HepG2 (cell line): ENCODE measurements around the gene INSIG2. TPM values are rescaled to one million over a fixed set of nuclear protein-coding genes. Genes with fewer than 3 reads are reported as not detected.

ENCODE experiments used
- ATAC-seq: fragments of 200-7000 bp; cut with Tn5 transposase; 3 replicates; pipeline ENCODE4 v1.9.1; 2020; ENCODE audit warnings: mild to moderate bottlenecking, moderate library complexity
- BruUV-seq: library from RNA; stranded (reverse); fragments of 400-500 nt; replicated peaks from 2 replicates; lab custom pipeline; 2021; lab: Mats Ljungman, UMichigan
- CTCF ChIA-PET: fragments of 300-600 bp; formaldehyde crosslinking; extraction: SDS; loops from one replicate; lab custom pipeline; 2021; ENCODE audit warnings: low total read pairs, inconsistent platforms, low intra/inter-chr PET ratio; lab: Yijun Ruan, JAX
- POLR2A ChIA-PET: fragments of 350-600 bp; sonication (Branson Sonifier 250); formaldehyde crosslinking; loops from one replicate; lab custom pipeline; 2020; ENCODE audit warnings: antibody characterized with exemption, inconsistent platforms; lab: Yijun Ruan, JAX
- DNase-seq: peaks from one replicate; pipeline ENCODE4 v3.0.0-alpha.2; 2015; ENCODE audit warnings: low spot score
- FAIRE-seq: peaks from 3 replicates; lab custom pipeline; 2011; peaks lifted over from hg19 to GRCh38; lab: Jason Lieb, UNC
- H2AFZ ChIP-seq: one replicate; pipeline ENCODE4 v1.6.1; 2011; ENCODE audit warnings: low read length, inconsistent platforms
- H3K27ac ChIP-seq: fragments of 300-600 bp; 3 replicates; pipeline ENCODE4 v1.8.0; 2011; ENCODE audit warnings: mixed run types, mild to moderate bottlenecking, mixed read lengths, low read length, inconsistent platforms; ENCODE audit not compliant: insufficient read depth; ENCODE audit errors: extremely low read length
- H3K27me3 ChIP-seq, 2 experiments: fragments of 200-600 bp in 1 of 2; 2 replicates in 1 of 2; 3 replicates in 1 of 2; pipeline versions ENCODE4 v1.6.0 to v1.8.0; 2011; ENCODE audit warnings: low read length in 2 of 2, mild to moderate bottlenecking in 2 of 2, moderate library complexity in 2 of 2, inconsistent platforms in 1 of 2; ENCODE audit not compliant: insufficient read depth in 2 of 2, control insufficient read depth in 1 of 2
- H3K36me3 ChIP-seq, 2 experiments: fragments of 200-600 bp in 1 of 2; replicated peaks in 1 of 2; 2 replicates in 1 of 2; 3 replicates in 1 of 2; pipeline versions ENCODE4 v1.5.1 to v1.8.0; 2011; ENCODE audit warnings: low read length in 2 of 2, inconsistent platforms in 1 of 2; ENCODE audit not compliant: insufficient read depth in 2 of 2, control insufficient read depth in 1 of 2
- H3K4me1 ChIP-seq: 2 replicates; pipeline ENCODE4 v1.5.1; 2012; ENCODE audit warnings: low read length, inconsistent platforms; ENCODE audit not compliant: insufficient read depth
- H3K4me2 ChIP-seq: 2 replicates; pipeline ENCODE4 v1.6.0; 2011; ENCODE audit warnings: low read depth, low read length, inconsistent platforms
- H3K4me3 ChIP-seq, 3 experiments: fragments of 200-600 bp in 1 of 3; sonication (generic), shearing (Covaris generic) in 1 of 3; replicated peaks in 1 of 3; 2 replicates each; pipeline ENCODE4 v1.5.1; 2011 to 2016; ENCODE audit warnings: low read length in 3 of 3, inconsistent platforms in 2 of 3, low read depth in 2 of 3, mild to moderate bottlenecking in 2 of 3, control low read depth in 1 of 3, mixed read lengths in 1 of 3; ENCODE audit not compliant: insufficient read depth in 1 of 3
- H3K79me2 ChIP-seq: one replicate; pipeline ENCODE4 v1.6.1; 2011; ENCODE audit warnings: low read length, inconsistent platforms; ENCODE audit not compliant: insufficient read depth
- H3K9ac ChIP-seq: 2 replicates; pipeline ENCODE4 v1.6.0; 2011; ENCODE audit warnings: mild to moderate bottlenecking, low read depth, low read length, inconsistent platforms; ENCODE audit not compliant: insufficient read depth
- H3K9me3 ChIP-seq: 2 replicates; pipeline ENCODE4 v1.5.1; 2012; ENCODE audit warnings: mild to moderate bottlenecking, low read length
- H4K20me1 ChIP-seq: 2 replicates; pipeline ENCODE4 v1.6.0; 2011; ENCODE audit warnings: inconsistent platforms, mild to moderate bottlenecking, low read length, moderate library complexity; ENCODE audit not compliant: insufficient read depth
- DPF2 ChIP-seq: sonication (generic); formaldehyde crosslinking; IDR thresholded peaks from 2 replicates; pipeline ENCODE4 v1.4.0; 2020; ENCODE audit warnings: mild to moderate bottlenecking, low read depth, missing genetic modification reagents, borderline replicate concordance
- ELF4 ChIP-seq: sonication (generic); formaldehyde crosslinking; IDR thresholded peaks from 2 replicates; pipeline ENCODE4 v1.5.0; 2020; ENCODE audit warnings: missing genetic modification reagents, mild to moderate bottlenecking, moderate library complexity, borderline replicate concordance
- HBP1 ChIP-seq: IDR thresholded peaks from 2 replicates; pipeline ENCODE4 v1.6.1; 2016; ENCODE audit warnings: low read depth, control low read depth
- KAT8 ChIP-seq: IDR thresholded peaks from 2 replicates; pipeline ENCODE4 v1.6.1; 2016; ENCODE audit warnings: missing genetic modification reagents, missing compliant biosample characterization
- MED13 ChIP-seq: sonication (generic); formaldehyde crosslinking; IDR thresholded peaks from 2 replicates; pipeline ENCODE4 v1.5.0; 2020; ENCODE audit warnings: missing genetic modification reagents
- NCOA2 ChIP-seq: sonication (generic); formaldehyde crosslinking; IDR thresholded peaks from 2 replicates; pipeline ENCODE4 v1.8.0; 2022; ENCODE audit warnings: inconsistent platforms
- NR2F2 ChIP-seq: IDR thresholded peaks from 2 replicates; pipeline ENCODE4 v1.6.1; 2012; ENCODE audit warnings: low read depth, inconsistent platforms, borderline replicate concordance
- PPARG ChIP-seq: conservative IDR thresholded peaks from 2 replicates; pipeline ENCODE4 v1.6.1; 2016; ENCODE audit warnings: missing biosample characterization, missing genetic modification reagents
- SP1 ChIP-seq, 2 experiments: fragments of 450-650 bp in 1 of 2; sonication (generic) in 1 of 2; formaldehyde crosslinking in 1 of 2; IDR thresholded peaks; 2 replicates each; pipeline versions ENCODE4 v1.4.0 to v1.6.1; 2016 to 2020; ENCODE audit warnings: missing genetic modification reagents in 1 of 2
- ZBTB42 ChIP-seq: sonication (generic); formaldehyde crosslinking; IDR thresholded peaks from 2 replicates; pipeline ENCODE4 v1.5.0; 2020; ENCODE audit warnings: mild to moderate bottlenecking, missing genetic modification reagents
- ZFP36 ChIP-seq: fragments of 150-350 bp; IDR thresholded peaks from 2 replicates; pipeline ENCODE4 v1.6.1; 2018; ENCODE audit warnings: borderline replicate concordance, low read length, low read depth; ENCODE audit not compliant: partially characterized antibody
- ZNF225 ChIP-seq: sonication (generic); formaldehyde crosslinking; IDR thresholded peaks from 2 replicates; pipeline ENCODE4 v1.4.0; 2020; ENCODE audit warnings: mild to moderate bottlenecking, missing genetic modification reagents
- ZNF317 ChIP-seq: sonication (generic); formaldehyde crosslinking; IDR thresholded peaks from 2 replicates; pipeline ENCODE4 v1.5.0; 2020; ENCODE audit warnings: mild to moderate bottlenecking, missing genetic modification reagents
- ZNF496 ChIP-seq: sonication (generic); formaldehyde crosslinking; IDR thresholded peaks from 2 replicates; pipeline ENCODE4 v1.8.1; 2023; ENCODE audit warnings: mild to moderate bottlenecking, moderate library complexity, missing genetic modification reagents; ENCODE audit not compliant: insufficient replicate concordance
- ZNF580 ChIP-seq: IDR thresholded peaks from 2 replicates; pipeline ENCODE4 v1.6.1; 2016; ENCODE audit warnings: low read depth, borderline replicate concordance
- ZNF737 ChIP-seq: sonication (generic); formaldehyde crosslinking; IDR thresholded peaks from 2 replicates; pipeline ENCODE4 v1.5.0; 2020; ENCODE audit warnings: missing genetic modification reagents, mild to moderate bottlenecking, borderline replicate concordance
- WGBS: methylation state at CpG from one replicate; pipeline ENCODE4 v1.1.6; 2017; ENCODE audit warnings: low lambda C conversion rate; 5-methylcytosine and 5-hydroxymethylcytosine counted together
- in situ Hi-C: cut with HindIII; loops from 2 replicates; pipeline ENCODE4 v1.10.0; 2017; ENCODE audit warnings: low pct_unique_long_range_greater_than_20kb; ENCODE audit not compliant: extremely low pct_ligation_motif_present
- intact Hi-C: fragments of 100-400 bp; cut with micrococcal nuclease; formaldehyde crosslinking; loops from one replicate; pipeline ENCODE4 v1.10.0; 2022; ENCODE audit not compliant: unreplicated experiment
- polyA plus RNA-seq, 8 experiments: library from polyadenylated mRNA; depleted of rRNA in 3 of 8; stranded (reverse) in 7 of 8; unstranded in 1 of 8; fragments of >200 nt; fragmentation: Illumina TruSeq in 4 of 8; extraction: Trizol in 4 of 8; gene quantifications; 2 replicates each; pipeline versions ENCODE4 v1.2.1 to v1.2.3, GENCODE V29; 2011 to 2016; ENCODE audit warnings: low read depth in 4 of 8, missing spikeins in 1 of 8, mixed read lengths in 1 of 8; ENCODE audit not compliant: insufficient read depth in 1 of 8
- total RNA-seq, 5 experiments: library from RNA; depleted of rRNA; stranded (reverse); fragments of >200 nt; fragmentation: Illumina TruSeq; extraction: Trizol; gene quantifications; 2 replicates each; pipeline ENCODE4 v1.2.3, GENCODE V29; 2016; ENCODE audit warnings: low read depth in 1 of 5
- TF ChIP-seq, protein P1 (sequence below): sonication (generic); formaldehyde crosslinking; IDR thresholded peaks from 2 replicates; pipeline ENCODE4 v1.4.0; 2020; ENCODE audit warnings: mild to moderate bottlenecking, missing genetic modification reagents, borderline replicate concordance

The INSIG2 gene
- total and polyA plus RNA-seq, 2 of the 13 experiments (the other 11 are each of a cell fraction or from before 2014, with no cell fraction given): 73.5 to 481 TPM

- H3K36me3 ChIP-seq: no peaks in the 10 kb centered on the region
- in situ Hi-C loops: loop anchor here (10.0 kb wide), 1 partner anchor 805 kb away; no protein-coding TSS in a partner anchor
- H3K9me3 ChIP-seq: no peaks in the 10 kb centered on the region
- CTCF ChIA-PET: no interaction called here
- H4K20me1 ChIP-seq: no peaks in the 10 kb centered on the region
- FAIRE-seq (no peak), ATAC-seq (no peak), DNase-seq (no peak)
- peaks cover 0 to 8% of the 10 kb centered on the region in 2 experiments; a peak in 2 of 5 replicates for H3K27me3 ChIP-seq
- TF ChIP-seq ZNF580 (CRISPR knock-in tag) (no peak), ZBTB42 (CRISPR knock-in tag) (no peak), ZFP36 (no peak), SP1 (IDR thresholded peaks at IDR 0.05) (no peak), SP1 (CRISPR knock-in tag; IDR thresholded peaks at IDR 0.05) (no peak), NCOA2 (CRISPR knock-in tag) (no peak), DPF2 (CRISPR knock-in tag) (no peak)
- POLR2A ChIA-PET: no interaction called here
- H2AFZ ChIP-seq: no peak overlapping the region
- no TSS peak for BruUV-seq
- H3K4me2 ChIP-seq: no peak overlapping the region
- no peak overlapping the region for H3K27ac ChIP-seq
- no peak overlapping the region for H3K9ac ChIP-seq
- intact Hi-C loops: loop anchor here (5.0 kb wide), 3 partner anchors 138 to 813 kb away; no protein-coding TSS in a partner anchor
- H3K4me3 ChIP-seq: no peak overlapping the region
- H3K79me2 ChIP-seq: no peaks in the 10 kb centered on the region
- peaks cover 18% of the 10 kb centered on the region; the same call in 1 of the 2 replicates for H3K4me1 ChIP-seq
Measured at GRCh38 chr2:118049816-118050140, 38.5 kb upstream of the INSIG2 start.

DNA sequence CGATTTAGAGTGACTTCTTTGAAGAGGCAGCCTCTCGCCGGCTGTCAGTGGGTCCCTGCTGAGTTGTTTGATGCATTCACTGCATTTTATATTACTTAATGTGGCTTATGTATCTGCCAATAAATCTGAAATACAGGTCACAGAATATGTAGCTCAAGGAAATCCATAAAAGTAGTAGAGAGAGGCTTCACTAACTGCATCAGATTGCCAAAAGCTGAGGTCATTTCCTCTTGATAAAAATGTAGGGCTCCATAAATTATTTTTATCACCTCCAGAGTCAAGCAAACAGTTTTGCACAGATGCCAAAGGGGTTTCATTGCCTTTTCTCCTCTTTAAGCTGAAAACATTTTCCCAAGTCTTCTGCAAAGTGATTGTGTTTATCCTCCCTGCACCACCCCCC is 37.9 kb upstream of the INSIG2 start:
- ChIA-PET POLR2A (no interaction called here), CTCF (no interaction called here)
- H3K9ac ChIP-seq: no peak overlapping the region
- 82% methylated on average over 3 of the region's 3 CpGs for WGBS
- BruUV-seq: no TSS peak
- DNase-seq (no peak), ATAC-seq (no peak), FAIRE-seq (no peak)
- no peak overlapping the region for H3K27ac ChIP-seq
- no peaks in the 10 kb centered on the region for H3K79me2 ChIP-seq
- intact Hi-C loops (no loop called here), in situ Hi-C loops (no loop called here)
- H3K4me3 ChIP-seq: no peak overlapping the region
- H3K27me3 ChIP-seq: peaks cover 0 to 8% of the 10 kb centered on the region in 2 experiments; a peak in 2 of 5 replicates
- no peak overlapping the region for H2AFZ ChIP-seq
- no peaks in the 10 kb centered on the region for H4K20me1 ChIP-seq
- H3K36me3 ChIP-seq: no peaks in the 10 kb centered on the region
- no peak overlapping the region for H3K4me2 ChIP-seq
- peaks cover 18% of the 10 kb centered on the region; the same call in 1 of the 2 replicates for H3K4me1 ChIP-seq
- no peaks in the 10 kb centered on the region for H3K9me3 ChIP-seq
- TF ChIP-seq MED13 (CRISPR knock-in tag): no peak
- no peak for TF ChIP-seq NR2F2
- TF ChIP-seq, protein P1, sequence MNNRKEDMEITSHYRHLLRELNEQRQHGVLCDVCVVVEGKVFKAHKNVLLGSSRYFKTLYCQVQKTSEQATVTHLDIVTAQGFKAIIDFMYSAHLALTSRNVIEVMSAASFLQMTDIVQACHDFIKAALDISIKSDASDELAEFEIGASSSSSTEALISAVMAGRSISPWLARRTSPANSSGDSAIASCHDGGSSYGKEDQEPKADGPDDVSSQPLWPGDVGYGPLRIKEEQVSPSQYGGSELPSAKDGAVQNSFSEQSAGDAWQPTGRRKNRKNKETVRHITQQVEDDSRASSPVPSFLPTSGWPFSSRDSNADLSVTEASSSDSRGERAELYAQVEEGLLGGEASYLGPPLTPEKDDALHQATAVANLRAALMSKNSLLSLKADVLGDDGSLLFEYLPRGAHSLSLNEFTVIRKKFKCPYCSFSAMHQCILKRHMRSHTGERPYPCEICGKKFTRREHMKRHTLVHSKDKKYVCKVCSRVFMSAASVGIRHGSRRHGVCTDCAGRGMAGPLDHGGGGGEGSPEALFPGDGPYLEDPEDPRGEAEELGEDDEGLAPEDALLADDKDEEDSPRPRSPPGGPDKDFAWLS (CRISPR knock-in tag): no peak
- TF ChIP-seq HBP1 (CRISPR knock-in tag): no peak
- TF ChIP-seq PPARG (CRISPR knock-in tag): no peak
- no peak for TF ChIP-seq ZNF225 (CRISPR knock-in tag)
- TF ChIP-seq ZNF737 (CRISPR knock-in tag): no peak
- TF ChIP-seq KAT8 (CRISPR knock-in tag): no peak
- TF ChIP-seq ZNF496: no peak
- no peak for TF ChIP-seq ZNF317 (CRISPR knock-in tag)
- TF ChIP-seq ELF4 (CRISPR knock-in tag): no peak
